Measurements from ENCODE around the gene SNRPE. TPM values are rescaled to one million over a fixed set of nuclear protein-coding genes. Genes with fewer than 3 reads are reported as not detected.

Gene SNRPE
- total and polyA plus RNA-seq, 9 of the 15 experiments (the other 6 are each of a cell fraction or from before 2014, with no cell fraction given): 216 to 1,893 (median 487) TPM

DNA sequence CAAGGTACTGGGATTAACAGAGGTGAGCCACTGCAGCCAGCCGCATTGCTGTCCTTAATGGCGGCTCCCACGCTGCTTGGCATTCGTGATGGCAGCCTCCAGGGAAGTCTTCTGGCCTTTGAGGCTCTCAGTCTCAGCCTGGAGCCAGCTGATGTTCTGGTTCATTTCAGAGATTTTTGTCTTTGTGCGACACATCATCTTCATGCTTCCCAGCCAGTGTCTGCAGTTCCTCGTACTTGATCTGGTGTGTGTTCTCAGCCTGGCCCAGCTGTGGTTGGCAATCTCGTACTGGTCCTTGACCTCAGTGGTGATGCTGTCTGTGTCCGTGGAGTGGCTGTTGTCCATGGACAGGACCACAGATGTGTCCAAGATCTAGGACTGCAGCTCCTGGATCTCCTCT lies 11.7 kb downstream of the SNRPE start:
- no peak for FAIRE-seq
- no peak for ATAC-seq
- Histone ChIP-seq H3K79me2 (ENCODE audit: control insufficient read depth, insufficient read depth, low read length) (no peaks in the 10 kb centered on the region), H3K9ac (ENCODE audit: insufficient read depth in 1 of 2, low read depth in 2 of 2, low read length in 2 of 2) (no peak overlapping the region), H2AFZ (ENCODE audit: low read depth, low read length) (no peak overlapping the region), H3K27me3 (ENCODE audit: control insufficient read depth in 2 of 2, insufficient read depth in 2 of 2, low read length in 2 of 2) (no peaks in the 10 kb centered on the region), H3K9me1 (ENCODE audit: control insufficient read depth, insufficient read depth, low read length) (no peaks in the 10 kb centered on the region), H3K4me1 (replicated peaks in 1 of 2; ENCODE audit: control insufficient read depth in 2 of 2, insufficient read depth in 2 of 2, low read length in 2 of 2) (no peaks in the 10 kb centered on the region), H4K20me1 (replicated peaks; ENCODE audit: control insufficient read depth, insufficient read depth, low read length) (no peaks in the 10 kb centered on the region), H3K4me2 (ENCODE audit: insufficient read depth, low read length) (no peak overlapping the region), H3K36me3 (ENCODE audit: control insufficient read depth, insufficient read depth, low read length) (peaks cover 55% of the 10 kb centered on the region), H3K27ac (ENCODE audit: extremely low read depth, low read depth, low read length) (no peak overlapping the region), H3K4me3 (no peak overlapping the region), H3K9me3 (replicated peaks; ENCODE audit: control insufficient read depth, insufficient read depth, low read depth, low read length) (no peaks in the 10 kb centered on the region)
- no peak for DNase-seq (ENCODE audit: extremely low read depth in 1 of 4, low spot score in 3 of 4)
- in situ Hi-C loops (cut with MboI) (no loop called here), intact Hi-C loops (cut with micrococcal nuclease) (loop anchor here (10.0 kb wide), 1 partner anchor 122 kb away; no protein-coding TSS in a partner anchor)
- whole genome bisulfite sequencing (ENCODE audit: insufficient coverage, low coverage, missing lambda C conversion rate): 77% methylated on average over 8 of the region's 8 CpGs
- no peak for TF ChIP-seq CBX2 (IDR thresholded peaks at IDR 0.05; ENCODE audit: insufficient read depth, low read length, poor library complexity, severe bottlenecking)
- TF ChIP-seq, protein P1, sequence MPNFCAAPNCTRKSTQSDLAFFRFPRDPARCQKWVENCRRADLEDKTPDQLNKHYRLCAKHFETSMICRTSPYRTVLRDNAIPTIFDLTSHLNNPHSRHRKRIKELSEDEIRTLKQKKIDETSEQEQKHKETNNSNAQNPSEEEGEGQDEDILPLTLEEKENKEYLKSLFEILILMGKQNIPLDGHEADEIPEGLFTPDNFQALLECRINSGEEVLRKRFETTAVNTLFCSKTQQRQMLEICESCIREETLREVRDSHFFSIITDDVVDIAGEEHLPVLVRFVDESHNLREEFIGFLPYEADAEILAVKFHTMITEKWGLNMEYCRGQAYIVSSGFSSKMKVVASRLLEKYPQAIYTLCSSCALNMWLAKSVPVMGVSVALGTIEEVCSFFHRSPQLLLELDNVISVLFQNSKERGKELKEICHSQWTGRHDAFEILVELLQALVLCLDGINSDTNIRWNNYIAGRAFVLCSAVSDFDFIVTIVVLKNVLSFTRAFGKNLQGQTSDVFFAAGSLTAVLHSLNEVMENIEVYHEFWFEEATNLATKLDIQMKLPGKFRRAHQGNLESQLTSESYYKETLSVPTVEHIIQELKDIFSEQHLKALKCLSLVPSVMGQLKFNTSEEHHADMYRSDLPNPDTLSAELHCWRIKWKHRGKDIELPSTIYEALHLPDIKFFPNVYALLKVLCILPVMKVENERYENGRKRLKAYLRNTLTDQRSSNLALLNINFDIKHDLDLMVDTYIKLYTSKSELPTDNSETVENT (CRISPR knock-in tag; IDR thresholded peaks at IDR 0.05): no peak
- no peak for TF ChIP-seq HDAC2 (IDR thresholded peaks at IDR 0.05)
- TF ChIP-seq SMAD1 (IDR thresholded peaks at IDR 0.05; ENCODE audit: low read depth, low read length, partially characterized antibody): no peak
- TF ChIP-seq, protein P2, sequence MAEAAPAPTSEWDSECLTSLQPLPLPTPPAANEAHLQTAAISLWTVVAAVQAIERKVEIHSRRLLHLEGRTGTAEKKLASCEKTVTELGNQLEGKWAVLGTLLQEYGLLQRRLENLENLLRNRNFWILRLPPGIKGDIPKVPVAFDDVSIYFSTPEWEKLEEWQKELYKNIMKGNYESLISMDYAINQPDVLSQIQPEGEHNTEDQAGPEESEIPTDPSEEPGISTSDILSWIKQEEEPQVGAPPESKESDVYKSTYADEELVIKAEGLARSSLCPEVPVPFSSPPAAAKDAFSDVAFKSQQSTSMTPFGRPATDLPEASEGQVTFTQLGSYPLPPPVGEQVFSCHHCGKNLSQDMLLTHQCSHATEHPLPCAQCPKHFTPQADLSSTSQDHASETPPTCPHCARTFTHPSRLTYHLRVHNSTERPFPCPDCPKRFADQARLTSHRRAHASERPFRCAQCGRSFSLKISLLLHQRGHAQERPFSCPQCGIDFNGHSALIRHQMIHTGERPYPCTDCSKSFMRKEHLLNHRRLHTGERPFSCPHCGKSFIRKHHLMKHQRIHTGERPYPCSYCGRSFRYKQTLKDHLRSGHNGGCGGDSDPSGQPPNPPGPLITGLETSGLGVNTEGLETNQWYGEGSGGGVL (CRISPR knock-in tag; IDR thresholded peaks at IDR 0.05): no peak
- TF ChIP-seq, protein P3, sequence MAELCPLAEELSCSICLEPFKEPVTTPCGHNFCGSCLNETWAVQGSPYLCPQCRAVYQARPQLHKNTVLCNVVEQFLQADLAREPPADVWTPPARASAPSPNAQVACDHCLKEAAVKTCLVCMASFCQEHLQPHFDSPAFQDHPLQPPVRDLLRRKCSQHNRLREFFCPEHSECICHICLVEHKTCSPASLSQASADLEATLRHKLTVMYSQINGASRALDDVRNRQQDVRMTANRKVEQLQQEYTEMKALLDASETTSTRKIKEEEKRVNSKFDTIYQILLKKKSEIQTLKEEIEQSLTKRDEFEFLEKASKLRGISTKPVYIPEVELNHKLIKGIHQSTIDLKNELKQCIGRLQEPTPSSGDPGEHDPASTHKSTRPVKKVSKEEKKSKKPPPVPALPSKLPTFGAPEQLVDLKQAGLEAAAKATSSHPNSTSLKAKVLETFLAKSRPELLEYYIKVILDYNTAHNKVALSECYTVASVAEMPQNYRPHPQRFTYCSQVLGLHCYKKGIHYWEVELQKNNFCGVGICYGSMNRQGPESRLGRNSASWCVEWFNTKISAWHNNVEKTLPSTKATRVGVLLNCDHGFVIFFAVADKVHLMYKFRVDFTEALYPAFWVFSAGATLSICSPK (IDR thresholded peaks at IDR 0.05; ENCODE audit: borderline replicate concordance): no peak
- TF ChIP-seq GABPA (tag; conservative IDR thresholded peaks at IDR 0.05; ENCODE audit: low read depth): no peak
- no peak for TF ChIP-seq ZNF3 (CRISPR knock-in tag; IDR thresholded peaks at IDR 0.05)
- no peak for TF ChIP-seq RAD21 (CRISPR knock-in tag; conservative IDR thresholded peaks at IDR 0.05 in 1 of 2, IDR thresholded peaks at IDR 0.05 in 1 of 2)
- no peak for TF ChIP-seq ATF7 (IDR thresholded peaks at IDR 0.05)
- TF ChIP-seq KLF10 (CRISPR knock-in tag; IDR thresholded peaks at IDR 0.05): no peak
- no peak for TF ChIP-seq TSC22D4 (tag; IDR thresholded peaks at IDR 0.05)
- no TSS peak for BruUV-seq (replicated peaks)
- POLR2A ChIA-PET: interaction anchor here (0.6 to 1.8 kb wide), 11 partner anchors 8 to 549 kb away, joined by 3 to 6 read pairs (median 4); no protein-coding TSS in a partner anchor
- CTCF ChIA-PET (ENCODE audit: low intra/inter-chr PET ratio): interaction anchor here (0.7 kb wide), 1 partner anchor 256 kb away, joined by 3 read pairs; no protein-coding TSS in a partner anchor

Data from K562 (cell line).